ENCODE results near the gene KRT6C.

Gene KRT6C

GRCh38 chr12:52434081-52434733 lies 39.4 kb downstream of the KRT6C start, which contains the start of gene KRT75:
Gene KRT75 (minus strand): TSS chr12:52434371. CDS start chr12:52434304, 67 bp downstream.
- no peak for DNase-seq

- no peak for DNase-seq
Observed at GRCh38 chr12:52433501-52434080, 40.0 kb downstream of the KRT6C start.

- DNase-seq: no peak
Observed at GRCh38 chr12:52432559-52433207, 40.9 kb downstream of the KRT6C start.

GRCh38 chr12:52428121-52428520 lies 45.5 kb downstream of the KRT6C start:
- DNase-seq: no peak

GRCh38 chr12:52427083-52427482 lies 46.5 kb downstream of the KRT6C start:
- no peak for DNase-seq

- no peak for DNase-seq
Observed at GRCh38 chr12:52426034-52426433, 47.6 kb downstream of the KRT6C start.

- no peak for DNase-seq
Observed at GRCh38 chr12:52425466-52425865, 48.1 kb downstream of the KRT6C start.

GRCh38 chr12:52423661-52424500 lies 49.7 kb downstream of the KRT6C start:
- no peak for DNase-seq

- DNase-seq: no peak
Observed at GRCh38 chr12:52423035-52423434, 50.6 kb downstream of the KRT6C start.

GRCh38 chr12:52419656-52420055 lies 53.9 kb downstream of the KRT6C start:
- no peak for DNase-seq

GRCh38 chr12:52418576-52419110 lies 55.0 kb downstream of the KRT6C start:
- no peak for DNase-seq

Data from NCI-H1417 treated with DMSO at 0.1 percent for 48 hours (cell line).